T-helper 17 cell (primary cell): ENCODE measurements around the gene VSIR. TPM values are rescaled to one million over a fixed set of nuclear protein-coding genes. Genes with fewer than 3 reads are reported as not detected.

ENCODE experiments used
- ATAC-seq: fragments of 150-1000 bp; cut with Tn5 transposase; 2 replicates; pipeline ENCODE4 v1.10.0; 2021; ENCODE audit warnings: mild to moderate bottlenecking, moderate library complexity
- DNase-seq, 3 donors: peaks; one replicate each; pipeline versions ENCODE4 v3.0.0 to v3.0.0-alpha.2; 2020 to 2021
- H3K9me3 ChIP-seq: one replicate; pipeline ENCODE4 v1.7.0; 2013; ENCODE audit warnings: low read length, mild to moderate bottlenecking; ENCODE audit not compliant: control insufficient read depth, poor library complexity, severe bottlenecking
- H3K27ac Mint-ChIP-seq: one replicate; pipeline ENCODE4 v1.8.0; 2022; ENCODE audit warnings: mild to moderate bottlenecking, moderate library complexity, mixed read lengths
- H3K27me3 Mint-ChIP-seq: one replicate; pipeline ENCODE4 v1.8.0; 2022; ENCODE audit warnings: mixed read lengths
- H3K36me3 Mint-ChIP-seq: one replicate; pipeline ENCODE4 v1.8.0; 2022; ENCODE audit warnings: low read depth, mixed read lengths
- H3K4me1 Mint-ChIP-seq: one replicate; pipeline ENCODE4 v1.8.0; 2022; ENCODE audit warnings: mild to moderate bottlenecking, mixed read lengths
- H3K4me3 Mint-ChIP-seq: one replicate; pipeline ENCODE4 v1.8.0; 2022; ENCODE audit warnings: mild to moderate bottlenecking, moderate library complexity, mixed read lengths
- total RNA-seq, 4 donors: library from RNA in 2 of 4; stranded (reverse) in 2 of 4; gene quantifications; one replicate each; pipeline ENCODE4 v1.2.3 and lab custom pipeline; 2022 to 2026

Gene VSIR
- total RNA-seq, 2 donors from 2014 or later, result 119 to 124 TPM

- Mint-ChIP-seq H3K4me1 (peaks cover 9% of the 10 kb centered on the region), H3K4me3 (no peak overlapping the region), H3K27ac (no peak overlapping the region), H3K36me3 (no peaks in the 10 kb centered on the region), H3K27me3 (no peaks in the 10 kb centered on the region)
- DNase-seq, result no peak
- ATAC-seq, result no peak
- H3K9me3 ChIP-seq, result no peaks in the 10 kb centered on the region
Observed at GRCh38 chr10:71782917-71783490, 9.7 kb upstream of the VSIR start.

- no peak for DNase-seq
- no peaks in the 10 kb centered on the region for H3K27me3 Mint-ChIP-seq
- no peaks in the 10 kb centered on the region for H3K9me3 ChIP-seq
- H3K27ac Mint-ChIP-seq, result no peak overlapping the region
- no peak overlapping the region for H3K4me3 Mint-ChIP-seq
- no peak for ATAC-seq
- H3K4me1 Mint-ChIP-seq, result peaks cover 9% of the 10 kb centered on the region
- no peaks in the 10 kb centered on the region for H3K36me3 Mint-ChIP-seq
Observed at GRCh38 chr10:71782221-71782916, 9.0 kb upstream of the VSIR start.

DNA sequence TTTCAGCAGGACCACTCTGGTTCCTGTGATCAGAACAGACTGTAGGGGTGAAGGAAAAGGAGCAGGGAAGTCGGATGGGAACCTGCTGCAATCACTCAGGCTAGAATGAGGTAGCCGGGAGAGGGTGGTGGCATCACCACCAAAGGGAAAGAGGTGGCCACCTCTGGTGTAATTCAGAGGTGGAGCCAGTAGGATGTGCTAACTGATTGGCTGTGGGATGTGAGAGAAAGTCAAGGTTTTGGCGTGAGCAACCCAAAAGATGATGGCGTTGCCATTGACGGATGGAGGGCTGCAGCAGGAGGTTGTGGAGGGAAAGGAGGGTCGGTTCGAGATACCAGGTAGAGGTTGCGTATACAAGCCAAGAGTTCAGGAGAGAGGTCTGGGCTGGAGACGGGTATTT lies 7.4 kb upstream of the VSIR start:
- DNase-seq, result no peak
- Mint-ChIP-seq H3K4me1 (peaks cover 17% of the 10 kb centered on the region), H3K27ac (no peak overlapping the region), H3K36me3 (no peaks in the 10 kb centered on the region), H3K4me3 (peak overlapping the region; percentile 4), H3K27me3 (no peaks in the 10 kb centered on the region)
- no peak for ATAC-seq
- H3K9me3 ChIP-seq, result no peaks in the 10 kb centered on the region

DNA sequence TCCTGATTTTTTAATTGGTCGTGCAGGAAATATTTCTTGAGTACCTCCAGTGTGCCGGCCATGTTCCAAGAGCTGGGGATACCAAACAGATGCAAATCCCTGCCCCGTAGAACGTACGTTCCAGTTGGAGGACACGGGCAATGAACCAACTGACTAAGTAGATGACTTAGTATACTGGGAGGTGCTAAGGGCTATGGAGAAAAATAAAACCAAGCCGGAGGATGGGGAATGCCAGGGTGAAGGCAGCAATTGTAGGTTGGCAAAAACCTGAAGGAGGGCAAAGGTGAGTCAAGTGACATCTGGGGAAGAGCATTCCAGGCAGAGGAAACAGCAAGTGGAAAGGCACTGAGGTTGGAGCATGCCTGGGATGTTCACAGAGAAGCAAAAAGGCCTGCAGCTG lies 6.8 kb upstream of the VSIR start:
- H3K27ac Mint-ChIP-seq, result no peak overlapping the region
- peaks cover 21% of the 10 kb centered on the region for H3K4me1 Mint-ChIP-seq
- no peak for DNase-seq
- H3K36me3 Mint-ChIP-seq, result no peaks in the 10 kb centered on the region
- no peaks in the 10 kb centered on the region for H3K27me3 Mint-ChIP-seq
- no peak overlapping the region for H3K4me3 Mint-ChIP-seq
- no peak for ATAC-seq
- H3K9me3 ChIP-seq, result no peaks in the 10 kb centered on the region

- ATAC-seq (no peak), DNase-seq (no peak)
- Mint-ChIP-seq H3K36me3 (no peaks in the 10 kb centered on the region), H3K4me1 (peaks cover 22% of the 10 kb centered on the region), H3K27me3 (no peaks in the 10 kb centered on the region), H3K27ac (no peak overlapping the region), H3K4me3 (no peak overlapping the region)
- no peaks in the 10 kb centered on the region for H3K9me3 ChIP-seq
Observed at GRCh38 chr10:71779641-71780040, 6.3 kb upstream of the VSIR start.

GRCh38 chr10:71778071-71778825 lies 4.9 kb upstream of the VSIR start:
- no peaks in the 10 kb centered on the region for H3K9me3 ChIP-seq
- Mint-ChIP-seq H3K4me1 (peaks cover 31% of the 10 kb centered on the region), H3K27ac (no peak overlapping the region), H3K4me3 (no peak overlapping the region), H3K36me3 (no peaks in the 10 kb centered on the region), H3K27me3 (no peaks in the 10 kb centered on the region)
- DNase-seq (no peak), ATAC-seq (no peak)

GRCh38 chr10:71777213-71777985 lies 4.1 kb upstream of the VSIR start:
- Mint-ChIP-seq H3K4me3 (no peak overlapping the region), H3K36me3 (no peaks in the 10 kb centered on the region), H3K27me3 (no peaks in the 10 kb centered on the region), H3K4me1 (peaks cover 31% of the 10 kb centered on the region), H3K27ac (no peak overlapping the region)
- DNase-seq (no peak), ATAC-seq (no peak)
- H3K9me3 ChIP-seq, result peaks cover 2% of the 10 kb centered on the region

- peaks cover 2% of the 10 kb centered on the region for H3K9me3 ChIP-seq
- Mint-ChIP-seq H3K36me3 (no peaks in the 10 kb centered on the region), H3K4me3 (no peak overlapping the region), H3K27ac (no peak overlapping the region), H3K4me1 (peaks cover 39% of the 10 kb centered on the region), H3K27me3 (no peaks in the 10 kb centered on the region)
- no peak for DNase-seq
- ATAC-seq, result no peak
Observed at GRCh38 chr10:71776481-71776925, 3.2 kb upstream of the VSIR start.

DNA sequence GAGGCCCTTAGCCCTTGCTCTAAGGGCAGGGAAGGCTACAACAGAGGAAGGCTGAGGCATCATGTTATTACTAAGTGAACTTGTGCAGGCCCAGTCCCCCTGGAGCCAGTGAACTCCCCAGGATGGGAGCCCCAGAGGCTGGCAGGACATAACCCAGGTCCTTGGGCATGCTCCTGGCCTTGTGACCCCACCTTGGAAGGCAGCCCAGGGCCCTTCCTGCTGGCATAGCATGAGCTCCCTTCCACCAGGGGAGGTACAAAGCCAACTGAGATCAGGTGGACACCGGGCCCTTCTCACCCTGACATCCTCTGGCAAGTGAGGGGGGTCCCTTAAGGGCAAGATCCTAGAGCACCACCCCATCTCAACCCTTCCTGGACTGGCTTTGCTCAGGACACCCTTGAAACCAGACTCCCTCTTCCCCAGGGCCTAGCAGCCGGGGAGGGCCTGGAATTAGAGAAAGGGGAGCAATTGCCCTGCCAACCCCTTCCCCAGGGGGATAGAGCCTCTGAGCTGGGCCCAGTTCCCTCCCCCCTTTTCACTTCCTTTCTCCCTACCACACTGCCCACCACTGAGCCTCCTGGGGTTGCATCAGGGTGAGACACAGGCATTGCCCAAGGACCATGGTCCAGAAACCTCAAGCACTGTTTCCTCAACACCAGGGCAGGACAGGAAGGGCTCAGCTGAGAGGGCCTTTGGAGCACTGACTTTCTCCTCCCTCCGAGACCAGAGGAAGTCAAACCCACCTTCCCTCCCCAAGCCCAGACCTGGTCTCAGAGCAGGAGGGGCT lies 1.8 kb upstream of the VSIR start:
- peaks cover 39% of the 10 kb centered on the region for H3K4me1 Mint-ChIP-seq

DNA sequence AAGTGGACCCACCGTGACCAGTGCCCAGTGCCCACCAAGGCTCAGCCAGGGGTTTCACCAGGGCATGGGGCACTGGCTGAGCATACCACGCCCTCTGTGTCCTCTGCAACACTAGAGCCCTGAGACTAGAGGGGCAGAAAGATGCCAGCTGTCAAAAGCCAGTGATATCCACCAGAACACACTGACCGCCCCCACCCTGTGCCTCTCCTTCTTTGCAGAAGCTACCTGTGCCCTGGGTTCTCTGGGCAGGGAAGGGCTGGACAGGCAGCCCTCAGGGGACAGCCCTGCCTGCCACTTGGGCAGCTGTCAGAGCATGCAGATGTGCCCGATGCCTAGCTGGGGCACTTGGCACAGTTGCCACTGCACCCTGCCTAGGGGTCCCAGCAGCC lies 494 bp downstream of the VSIR start:
- H3K9me3 ChIP-seq, result peaks cover 2% of the 10 kb centered on the region
- Mint-ChIP-seq H3K27ac (peak overlapping the region; percentile 96), H3K27me3 (no peaks in the 10 kb centered on the region), H3K4me1 (peaks cover 55% of the 10 kb centered on the region), H3K4me3 (peak overlapping the region; percentile 95), H3K36me3 (peaks cover 5% of the 10 kb centered on the region)
- DNase-seq (no peak), ATAC-seq (no peak)

More for the DNA sequence above, 1.8 kb upstream of the VSIR start:
- H3K36me3 Mint-ChIP-seq, result no peaks in the 10 kb centered on the region
- H3K9me3 ChIP-seq, result peaks cover 2% of the 10 kb centered on the region
- H3K27me3 Mint-ChIP-seq, result no peaks in the 10 kb centered on the region
- H3K27ac Mint-ChIP-seq, result peak overlapping the region; percentile 96
- H3K4me3 Mint-ChIP-seq, result peak overlapping the region; percentile 21
- no peak for ATAC-seq
- DNase-seq, result no peak

- Mint-ChIP-seq H3K27me3 (no peaks in the 10 kb centered on the region), H3K4me1 (peaks cover 60% of the 10 kb centered on the region), H3K27ac (peak overlapping the region; percentile 96), H3K4me3 (peak overlapping the region; percentile 95), H3K36me3 (peaks cover 5% of the 10 kb centered on the region)
- ATAC-seq (no peak), DNase-seq (no peak)
- H3K9me3 ChIP-seq, result peaks cover 2% of the 10 kb centered on the region
Observed at GRCh38 chr10:71771821-71772617, 1.3 kb downstream of the VSIR start.

DNA sequence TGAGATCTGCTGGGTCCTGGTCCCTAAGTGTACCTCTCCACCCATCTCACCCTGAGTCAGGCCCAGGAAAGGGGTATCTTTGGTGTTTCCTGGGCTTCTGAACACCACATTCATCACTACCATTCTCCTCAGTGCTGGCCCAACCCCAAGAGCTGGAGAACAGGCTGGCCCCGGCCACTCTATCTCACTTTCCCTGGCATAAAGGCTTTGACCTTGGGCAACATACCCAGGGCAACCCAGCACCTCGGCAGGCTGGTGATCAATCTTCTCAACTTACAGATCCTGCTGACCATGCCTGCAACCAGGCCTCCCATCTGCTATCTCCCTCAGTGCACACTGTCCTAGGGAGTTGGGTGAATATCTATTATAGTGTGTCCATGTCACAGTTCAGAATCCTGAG lies 2.1 kb downstream of the VSIR start:
- ATAC-seq (no peak), DNase-seq (no peak)
- Mint-ChIP-seq H3K36me3 (peaks cover 5% of the 10 kb centered on the region), H3K4me1 (peaks cover 63% of the 10 kb centered on the region), H3K4me3 (peak overlapping the region; percentile 95), H3K27ac (peak overlapping the region; percentile 96), H3K27me3 (no peaks in the 10 kb centered on the region)
- peaks cover 2% of the 10 kb centered on the region for H3K9me3 ChIP-seq
